HUES48 (cell line): ENCODE measurements around the gene MEAK7.

ENCODE experiments used
- H3K27ac ChIP-seq: one replicate; pipeline ENCODE4 v1.7.0; 2013; ENCODE audit warnings: low read depth, low read length, inconsistent platforms
- H3K27me3 ChIP-seq: 2 replicates; pipeline ENCODE4 v1.6.1; 2013; ENCODE audit warnings: mild to moderate bottlenecking, low read length; ENCODE audit not compliant: control insufficient read depth, insufficient read depth
- H3K36me3 ChIP-seq: 2 replicates; pipeline ENCODE4 v1.6.1; 2013; ENCODE audit warnings: low read length; ENCODE audit not compliant: control insufficient read depth, insufficient read depth
- H3K4me1 ChIP-seq: 2 replicates; pipeline ENCODE4 v1.6.1; 2013; ENCODE audit warnings: mild to moderate bottlenecking, low read length; ENCODE audit not compliant: control insufficient read depth, insufficient read depth
- H3K4me3 ChIP-seq: 2 replicates; pipeline ENCODE4 v1.5.1; 2013; ENCODE audit warnings: mild to moderate bottlenecking, low read depth, low read length
- H3K9ac ChIP-seq: 2 replicates; pipeline ENCODE4 v1.6.1; 2013; ENCODE audit warnings: mild to moderate bottlenecking, low read depth, low read length, moderate library complexity
- H3K9me3 ChIP-seq: 2 replicates; pipeline ENCODE4 v1.6.1; 2013; ENCODE audit warnings: low read length; ENCODE audit not compliant: control insufficient read depth, insufficient read depth

The MEAK7 gene

DNA sequence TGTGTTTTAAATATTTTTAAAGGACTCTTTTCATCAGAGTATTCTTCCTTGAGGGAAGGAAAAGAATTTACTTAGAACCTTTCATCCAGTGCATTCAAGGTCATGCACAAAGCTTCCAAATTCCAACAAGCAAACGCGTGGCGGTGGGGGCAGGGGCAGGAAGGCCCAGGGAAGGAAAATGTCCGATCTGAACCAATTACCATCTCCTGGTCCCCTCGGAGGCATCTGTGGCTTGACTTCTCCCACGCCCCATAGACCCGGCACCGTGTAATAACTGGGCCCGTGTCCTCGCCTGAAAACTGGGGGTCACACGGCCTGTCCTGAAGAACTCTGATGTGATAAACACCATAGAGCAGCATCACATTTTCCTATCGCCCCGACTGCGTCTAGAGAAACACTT lies 18.3 kb downstream of the MEAK7 start:
- no peaks in the 10 kb centered on the region for H3K27me3 ChIP-seq
- no peak overlapping the region for H3K9ac ChIP-seq
- H3K36me3 ChIP-seq = peaks cover 37% of the 10 kb centered on the region
- no peak overlapping the region for H3K27ac ChIP-seq
- no peaks in the 10 kb centered on the region for H3K9me3 ChIP-seq
- no peaks in the 10 kb centered on the region for H3K4me1 ChIP-seq
- no peak overlapping the region for H3K4me3 ChIP-seq

DNA sequence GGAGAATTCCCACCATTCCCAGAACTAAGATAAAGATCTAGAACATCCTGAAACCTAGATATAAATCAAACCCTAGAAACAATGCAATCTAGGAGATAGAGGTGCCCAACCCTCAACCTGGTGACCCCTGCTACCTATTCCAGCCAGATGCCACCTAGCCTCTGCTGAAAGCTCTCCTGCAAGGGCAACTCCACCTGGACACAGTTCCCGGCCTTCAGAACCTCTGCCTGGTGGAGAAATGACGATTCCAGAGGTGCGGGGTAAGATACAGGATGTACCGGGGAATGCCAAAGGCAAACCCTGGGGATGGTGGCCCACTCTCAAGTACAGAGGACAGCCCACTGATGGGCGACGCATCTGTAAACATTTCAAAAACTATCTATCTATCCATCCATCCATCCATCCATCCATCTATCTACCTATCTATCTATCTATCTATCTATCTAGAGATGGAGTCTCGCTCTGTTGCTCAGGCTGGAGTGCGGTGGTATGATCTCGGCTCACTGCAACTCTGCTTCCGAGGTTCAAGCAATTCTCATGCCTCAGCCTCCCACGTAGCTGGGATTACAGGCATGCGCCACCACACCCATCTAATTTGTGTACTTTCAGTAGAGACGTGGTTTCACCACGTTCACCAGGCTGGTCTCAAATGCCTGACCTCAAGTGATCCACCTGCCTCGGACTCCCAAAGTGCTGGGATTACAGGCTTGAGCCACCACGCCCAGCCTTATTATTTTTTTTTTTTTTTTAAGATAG lies 19.0 kb downstream of the MEAK7 start:
- Histone ChIP-seq H3K36me3 (peaks cover 37% of the 10 kb centered on the region), H3K4me1 (no peaks in the 10 kb centered on the region), H3K4me3 (no peak overlapping the region), H3K9me3 (no peaks in the 10 kb centered on the region), H3K27ac (no peak overlapping the region), H3K27me3 (no peaks in the 10 kb centered on the region), H3K9ac (no peak overlapping the region)

DNA sequence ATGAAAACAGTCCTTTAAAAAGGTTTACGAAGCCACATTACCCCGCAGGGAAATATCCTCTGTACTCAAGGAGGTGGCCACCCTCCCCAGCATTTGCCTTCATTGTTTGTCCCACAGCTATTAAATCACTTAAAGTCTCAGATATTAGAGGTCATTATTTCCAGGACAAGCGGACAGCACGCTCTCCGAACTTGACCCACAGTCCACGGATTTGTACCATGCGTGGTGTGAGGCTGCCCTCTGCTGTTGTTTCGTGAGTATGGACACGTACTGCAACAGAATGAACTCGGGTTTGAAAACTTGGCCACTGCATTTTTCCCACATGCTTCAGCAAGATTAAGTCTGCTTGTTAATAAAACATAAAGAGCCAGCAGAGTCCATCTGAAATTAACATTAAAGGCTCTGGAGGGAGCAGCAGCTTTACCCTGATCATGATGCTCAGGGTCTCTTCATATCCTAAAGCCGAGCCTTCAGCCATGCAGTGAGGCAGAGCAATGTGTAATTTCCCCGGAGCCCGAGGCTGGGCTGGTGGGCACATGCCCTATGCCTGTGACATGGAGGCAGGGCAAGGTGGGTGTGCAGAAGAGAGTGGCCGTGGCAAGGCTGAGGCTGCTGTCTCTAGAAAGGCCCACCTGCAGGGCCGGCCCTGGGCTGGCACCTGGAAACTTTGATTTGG lies 19.7 kb downstream of the MEAK7 start:
- no peak overlapping the region for H3K9ac ChIP-seq
- H3K27me3 ChIP-seq = no peaks in the 10 kb centered on the region
- H3K4me3 ChIP-seq = no peak overlapping the region
- H3K4me1 ChIP-seq = no peaks in the 10 kb centered on the region
- H3K36me3 ChIP-seq = peaks cover 32% of the 10 kb centered on the region
- no peaks in the 10 kb centered on the region for H3K9me3 ChIP-seq
- H3K27ac ChIP-seq = no peak overlapping the region

- no peaks in the 10 kb centered on the region for H3K9me3 ChIP-seq
- H3K27ac ChIP-seq = no peak overlapping the region
- H3K9ac ChIP-seq = no peak overlapping the region
- no peaks in the 10 kb centered on the region for H3K27me3 ChIP-seq
- H3K4me1 ChIP-seq = no peaks in the 10 kb centered on the region
- H3K36me3 ChIP-seq = peaks cover 25% of the 10 kb centered on the region
- no peak overlapping the region for H3K4me3 ChIP-seq
These were observed 20.4 kb downstream of the MEAK7 start for GRCh38 chr16:84483882-84484565.

- no peaks in the 10 kb centered on the region for H3K27me3 ChIP-seq
- no peak overlapping the region for H3K4me3 ChIP-seq
- H3K9ac ChIP-seq = no peak overlapping the region
- no peaks in the 10 kb centered on the region for H3K9me3 ChIP-seq
- H3K4me1 ChIP-seq = no peaks in the 10 kb centered on the region
- H3K27ac ChIP-seq = no peak overlapping the region
- H3K36me3 ChIP-seq = peaks cover 18% of the 10 kb centered on the region
These were observed 21.2 kb downstream of the MEAK7 start for GRCh38 chr16:84482951-84483881.

DNA sequence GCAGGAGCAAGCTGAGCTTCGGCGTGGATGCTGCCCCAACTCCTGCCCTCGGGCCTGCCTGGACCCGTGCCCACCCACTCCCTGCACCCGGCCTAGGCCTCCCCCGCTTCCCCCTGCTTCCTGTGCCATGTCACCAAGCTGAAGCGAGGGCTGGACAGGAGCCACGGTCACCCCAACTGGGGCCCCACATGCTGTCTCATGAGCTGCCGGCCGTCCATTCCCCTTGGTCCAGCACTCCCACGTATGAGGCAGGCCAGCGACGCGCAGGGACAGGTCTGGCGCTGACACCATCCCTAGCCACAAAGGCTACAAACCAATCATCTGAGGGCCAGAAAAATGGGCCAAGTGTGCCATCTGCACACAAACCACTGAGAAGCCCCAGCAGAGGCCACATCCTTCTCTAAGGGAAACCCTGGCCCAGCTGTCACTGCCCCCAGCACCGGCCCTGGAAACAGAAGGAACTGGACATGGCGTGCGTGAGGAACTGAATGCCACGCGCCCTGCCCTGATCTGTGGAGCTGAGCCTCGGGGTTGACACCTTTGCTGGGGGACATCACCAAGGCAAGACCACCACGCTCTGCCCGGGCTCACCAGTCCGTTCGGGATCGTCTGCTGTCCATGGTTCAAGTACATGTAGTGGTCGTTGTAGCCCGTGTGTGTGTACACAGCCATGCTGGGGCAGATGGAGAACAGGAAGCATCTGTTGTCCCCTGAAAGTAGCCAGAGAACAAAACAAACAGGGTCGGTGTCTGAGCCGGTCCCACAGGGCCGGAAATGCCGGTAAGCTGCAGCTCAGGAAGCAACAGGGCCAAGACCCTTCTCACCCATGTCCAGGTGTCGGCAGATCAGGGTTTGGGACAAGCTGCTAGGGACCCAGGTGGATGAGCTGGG lies 22.2 kb downstream of the MEAK7 start:
- Histone ChIP-seq H3K27ac (no peak overlapping the region), H3K9ac (no peak overlapping the region), H3K36me3 (peaks cover 23% of the 10 kb centered on the region), H3K27me3 (no peaks in the 10 kb centered on the region), H3K4me3 (no peak overlapping the region), H3K4me1 (no peaks in the 10 kb centered on the region), H3K9me3 (no peaks in the 10 kb centered on the region)

GRCh38 chr16:84481051-84481735 lies 23.3 kb downstream of the MEAK7 start:
- H3K27ac ChIP-seq = no peak overlapping the region
- H3K27me3 ChIP-seq = no peaks in the 10 kb centered on the region
- H3K4me1 ChIP-seq = no peaks in the 10 kb centered on the region
- H3K9ac ChIP-seq = no peak overlapping the region
- no peaks in the 10 kb centered on the region for H3K9me3 ChIP-seq
- peaks cover 16% of the 10 kb centered on the region for H3K36me3 ChIP-seq
- no peak overlapping the region for H3K4me3 ChIP-seq

- no peak overlapping the region for H3K4me3 ChIP-seq
These were observed 24.6 kb downstream of the MEAK7 start for GRCh38 chr16:84479716-84480450.

More at GRCh38 chr16:84479716-84480450, 24.6 kb downstream of the MEAK7 start:
- no peaks in the 10 kb centered on the region for H3K27me3 ChIP-seq
- peaks cover under 1% of the 10 kb centered on the region; the same call in 1 of the 2 replicates for H3K9me3 ChIP-seq
- no peaks in the 10 kb centered on the region for H3K4me1 ChIP-seq
- H3K27ac ChIP-seq = no peak overlapping the region
- no peak overlapping the region for H3K9ac ChIP-seq
- peaks cover 14% of the 10 kb centered on the region; the same call in 1 of the 2 replicates for H3K36me3 ChIP-seq
